ENCODE data around the gene B3GLCT. TPM values are rescaled to one million over a fixed set of nuclear protein-coding genes. Genes with fewer than 3 reads are reported as not detected.

The B3GLCT gene
- total and polyA plus RNA-seq, 8 donors, result 1.5 to 3.4 (median 2.0) TPM

DNA sequence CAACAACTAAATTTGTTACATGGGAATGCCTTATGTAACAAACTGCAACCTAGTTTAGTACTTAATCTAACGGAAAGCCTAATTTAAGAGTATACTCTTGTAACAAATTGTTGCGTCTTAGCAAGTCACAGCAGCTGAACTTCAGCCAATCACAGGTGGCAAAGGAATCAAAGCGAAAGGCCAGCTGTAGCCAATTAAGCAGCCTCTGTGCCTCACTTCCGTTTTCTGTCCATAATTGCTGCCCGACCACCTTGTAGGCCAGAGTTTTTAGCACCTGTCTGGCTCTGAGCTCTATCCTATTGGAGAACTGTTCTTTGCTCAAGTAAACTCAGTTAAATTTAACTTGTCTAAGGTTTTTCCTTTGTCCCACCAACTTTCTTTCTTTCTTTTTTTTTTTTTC lies 20.0 kb upstream of the B3GLCT start:
- 85 to 90% methylated on average over 5 of the region's 5 CpGs for WGBS, 2 donors
- Histone ChIP-seq H3K9me3 (no peaks in the 10 kb centered on the region), H3K4me1 (no peaks in the 10 kb centered on the region), H3K27me3 (no peaks in the 10 kb centered on the region), H3K4me3 (no peak overlapping the region), H3K27ac (no peak overlapping the region), H3K36me3 (no peaks in the 10 kb centered on the region)
- no peak for ATAC-seq
- FAIRE-seq, result no peak
- TF ChIP-seq, protein P1, sequence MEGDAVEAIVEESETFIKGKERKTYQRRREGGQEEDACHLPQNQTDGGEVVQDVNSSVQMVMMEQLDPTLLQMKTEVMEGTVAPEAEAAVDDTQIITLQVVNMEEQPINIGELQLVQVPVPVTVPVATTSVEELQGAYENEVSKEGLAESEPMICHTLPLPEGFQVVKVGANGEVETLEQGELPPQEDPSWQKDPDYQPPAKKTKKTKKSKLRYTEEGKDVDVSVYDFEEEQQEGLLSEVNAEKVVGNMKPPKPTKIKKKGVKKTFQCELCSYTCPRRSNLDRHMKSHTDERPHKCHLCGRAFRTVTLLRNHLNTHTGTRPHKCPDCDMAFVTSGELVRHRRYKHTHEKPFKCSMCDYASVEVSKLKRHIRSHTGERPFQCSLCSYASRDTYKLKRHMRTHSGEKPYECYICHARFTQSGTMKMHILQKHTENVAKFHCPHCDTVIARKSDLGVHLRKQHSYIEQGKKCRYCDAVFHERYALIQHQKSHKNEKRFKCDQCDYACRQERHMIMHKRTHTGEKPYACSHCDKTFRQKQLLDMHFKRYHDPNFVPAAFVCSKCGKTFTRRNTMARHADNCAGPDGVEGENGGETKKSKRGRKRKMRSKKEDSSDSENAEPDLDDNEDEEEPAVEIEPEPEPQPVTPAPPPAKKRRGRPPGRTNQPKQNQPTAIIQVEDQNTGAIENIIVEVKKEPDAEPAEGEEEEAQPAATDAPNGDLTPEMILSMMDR (IDR thresholded peaks at IDR 0.05), result no peak
- DNase-seq, result no peak
- intact Hi-C loops (cut with DNase I), result no loop called here

DNA sequence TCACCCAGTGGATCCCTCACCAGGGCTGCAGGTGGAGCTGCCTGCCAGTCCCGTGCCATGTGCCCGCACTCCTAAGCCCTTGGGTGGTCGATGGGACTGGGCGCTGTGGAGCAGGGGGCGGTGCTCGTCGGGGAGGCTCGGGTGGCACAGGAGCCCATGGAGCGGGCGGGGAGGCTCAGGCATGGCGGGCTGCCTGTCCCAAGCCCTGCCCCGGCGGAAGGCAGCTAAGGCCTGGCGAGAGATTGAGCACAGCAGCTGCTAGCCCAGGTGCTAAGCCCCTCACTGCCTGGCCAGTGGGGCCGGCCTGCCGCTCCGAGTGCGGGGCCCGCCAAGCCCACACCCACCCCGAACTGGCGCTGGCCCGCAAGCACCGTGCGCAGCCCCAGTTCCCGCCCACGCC lies 16.8 kb upstream of the B3GLCT start:
- no peak for FAIRE-seq
- no peaks in the 10 kb centered on the region for H3K27me3 ChIP-seq
- H3K4me1 ChIP-seq, result no peaks in the 10 kb centered on the region
- no peaks in the 10 kb centered on the region for H3K9me3 ChIP-seq
- H3K27ac ChIP-seq, result no peak overlapping the region
- no peaks in the 10 kb centered on the region for H3K36me3 ChIP-seq
- intact Hi-C loops (cut with DNase I), result no loop called here
- ATAC-seq, result no peak
- TF ChIP-seq, protein P1 (IDR thresholded peaks at IDR 0.05), result no peak
- no peak overlapping the region for H3K4me3 ChIP-seq
- WGBS, 2 donors, result 92% methylated on average over 20 to 26 of the region's 26 CpGs
- peak in 1 of 6 donors; percentile 60 for DNase-seq

DNA sequence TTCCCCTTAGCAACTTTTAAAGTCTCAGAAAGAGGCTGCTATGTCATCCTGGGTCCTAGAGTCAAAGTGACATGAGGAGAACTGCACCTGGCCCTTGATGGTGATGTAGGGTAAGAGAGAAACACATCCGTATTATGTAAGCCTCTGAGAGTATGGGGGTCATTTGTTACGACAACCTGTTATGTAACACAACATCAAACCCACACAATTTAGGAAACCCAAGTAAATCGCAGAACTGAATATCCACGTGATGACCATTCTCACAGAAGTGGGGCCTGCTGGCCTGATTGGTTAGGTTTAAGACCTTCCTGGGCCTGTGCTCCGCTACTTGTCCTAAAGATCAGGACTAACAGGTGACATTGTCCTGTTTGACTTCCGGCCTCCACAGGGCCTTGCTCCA lies 15.3 kb upstream of the B3GLCT start:
- TF ChIP-seq, protein P1 (IDR thresholded peaks at IDR 0.05), result no peak
- Histone ChIP-seq H3K9me3 (no peaks in the 10 kb centered on the region), H3K4me3 (no peak overlapping the region), H3K27me3 (no peaks in the 10 kb centered on the region), H3K4me1 (no peaks in the 10 kb centered on the region), H3K36me3 (no peaks in the 10 kb centered on the region), H3K27ac (no peak overlapping the region)
- intact Hi-C loops (cut with DNase I), result no loop called here
- no peak for ATAC-seq
- FAIRE-seq, result no peak
- no peak for DNase-seq
- WGBS, 2 donors, result 84 to 91% methylated on average over 6 of the region's 6 CpGs

DNA sequence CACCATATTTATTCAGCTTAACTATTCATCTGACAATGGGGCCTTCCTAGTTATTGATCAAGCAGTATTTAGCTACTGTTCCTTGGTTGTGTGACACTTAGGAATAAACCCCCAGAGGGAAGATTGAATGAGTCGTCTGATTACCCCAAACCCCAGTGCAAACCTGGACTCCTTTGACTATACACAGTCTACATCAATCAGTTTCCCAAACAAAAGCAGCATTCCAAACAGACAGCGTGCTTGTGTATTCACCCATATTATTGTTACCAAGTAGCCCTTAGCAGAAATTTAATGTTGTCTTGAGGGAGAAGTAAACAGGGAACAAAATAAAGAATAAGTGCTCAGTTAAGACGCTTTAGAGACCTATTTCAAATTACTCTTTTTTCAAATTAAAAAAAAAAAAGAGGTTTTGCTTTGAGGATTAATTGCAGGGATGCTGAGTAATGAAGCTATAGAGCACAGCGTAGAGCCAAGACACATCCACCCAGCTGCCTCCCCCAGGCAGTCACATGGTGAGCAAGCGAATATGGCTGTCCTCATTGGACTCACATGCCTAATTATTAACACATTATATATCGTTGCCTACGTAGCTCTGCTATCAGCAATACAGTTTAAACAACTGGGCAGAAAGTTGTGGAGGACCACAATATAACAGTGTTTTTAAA lies 14.7 kb upstream of the B3GLCT start:
- DNase-seq (no peak), FAIRE-seq (no peak), ATAC-seq (no peak)
- H3K9me3 ChIP-seq, result no peaks in the 10 kb centered on the region
- H3K4me3 ChIP-seq, result no peak overlapping the region
- TF ChIP-seq, protein P1 (IDR thresholded peaks at IDR 0.05), result no peak
- WGBS, 2 donors, result 55 to 58% methylated on average over 7 of the region's 7 CpGs
- H3K27me3 ChIP-seq, result no peaks in the 10 kb centered on the region
- no peaks in the 10 kb centered on the region for H3K36me3 ChIP-seq
- H3K27ac ChIP-seq, result no peak overlapping the region
- no peaks in the 10 kb centered on the region for H3K4me1 ChIP-seq
- intact Hi-C loops (cut with DNase I), result no loop called here

DNA sequence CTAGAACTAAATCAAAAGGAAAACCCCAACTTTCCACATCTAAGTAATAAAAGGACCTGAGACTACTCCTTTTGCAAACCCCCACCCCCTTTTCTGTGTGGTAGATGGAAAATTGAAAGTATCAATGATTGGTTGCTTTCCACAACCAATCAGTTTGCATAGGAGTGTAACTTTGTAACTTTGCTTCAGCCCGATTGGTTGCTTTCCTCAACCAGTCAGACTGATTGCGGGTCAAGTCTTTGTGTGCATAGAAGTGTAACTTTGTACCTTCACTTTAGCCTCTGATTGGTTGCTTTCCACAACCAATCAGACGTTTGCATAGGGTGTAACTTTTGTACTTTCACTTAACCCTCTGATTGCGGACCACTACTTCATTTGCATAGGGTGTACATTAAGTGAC lies 8.0 kb upstream of the B3GLCT start:
- H3K4me1 ChIP-seq, result no peaks in the 10 kb centered on the region
- no peaks in the 10 kb centered on the region for H3K36me3 ChIP-seq
- no peak for ATAC-seq
- intact Hi-C loops (cut with DNase I), result no loop called here
- no peak for DNase-seq
- FAIRE-seq, result no peak
- no peak overlapping the region for H3K27ac ChIP-seq
- H3K4me3 ChIP-seq, result no peak overlapping the region
- no peaks in the 10 kb centered on the region for H3K9me3 ChIP-seq
- 74 to 76% methylated on average over 4 of the region's 4 CpGs for WGBS, 2 donors
- TF ChIP-seq, protein P1 (IDR thresholded peaks at IDR 0.05), result no peak
- no peaks in the 10 kb centered on the region for H3K27me3 ChIP-seq

Measured in pancreas (tissue), 10 donors.